ENCODE data around the gene GLI1. TPM values are rescaled to one million over a fixed set of nuclear protein-coding genes. Genes with fewer than 3 reads are reported as not detected.

The GLI1 gene
- total and polyA plus RNA-seq, 2 of the 13 experiments (the other 11 are each of a cell fraction or from before 2014, with no cell fraction given): 0.09 to 0.20 TPM

DNA sequence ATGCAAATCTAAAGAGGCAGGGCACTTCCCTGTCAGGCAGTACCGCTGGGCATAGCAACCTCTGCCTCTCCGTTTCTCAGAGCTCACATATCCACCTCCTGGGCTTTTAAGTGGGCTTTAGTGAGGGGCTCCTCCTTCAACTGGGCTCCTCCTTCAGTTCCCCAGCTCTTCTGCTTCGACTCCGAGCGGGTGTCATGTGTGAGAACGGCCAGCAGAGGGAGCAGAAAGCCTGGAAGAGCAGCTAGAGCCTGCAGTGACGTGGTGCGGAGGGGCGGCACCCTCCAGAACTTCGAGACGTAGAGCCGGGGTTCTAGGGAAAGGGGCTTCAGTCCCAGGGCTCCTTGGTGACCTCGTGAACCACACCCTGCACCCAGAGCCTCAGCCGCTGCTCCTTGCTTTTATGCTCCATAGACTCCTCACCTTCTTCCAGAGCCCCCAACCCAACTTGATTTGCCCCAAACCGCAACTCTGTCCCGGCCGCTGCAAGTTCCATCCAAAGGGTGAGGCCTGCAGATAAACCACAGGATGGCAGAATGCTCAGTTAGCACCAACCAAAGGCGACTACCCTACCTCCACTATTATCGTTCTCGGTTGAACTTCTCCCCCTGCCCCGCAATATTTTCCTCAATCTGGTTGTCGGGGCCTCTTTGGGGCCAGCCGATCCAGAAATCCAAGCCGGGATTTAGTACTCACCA lies 383 bp upstream of the GLI1 start (continued):
- TF ChIP-seq, protein P1, sequence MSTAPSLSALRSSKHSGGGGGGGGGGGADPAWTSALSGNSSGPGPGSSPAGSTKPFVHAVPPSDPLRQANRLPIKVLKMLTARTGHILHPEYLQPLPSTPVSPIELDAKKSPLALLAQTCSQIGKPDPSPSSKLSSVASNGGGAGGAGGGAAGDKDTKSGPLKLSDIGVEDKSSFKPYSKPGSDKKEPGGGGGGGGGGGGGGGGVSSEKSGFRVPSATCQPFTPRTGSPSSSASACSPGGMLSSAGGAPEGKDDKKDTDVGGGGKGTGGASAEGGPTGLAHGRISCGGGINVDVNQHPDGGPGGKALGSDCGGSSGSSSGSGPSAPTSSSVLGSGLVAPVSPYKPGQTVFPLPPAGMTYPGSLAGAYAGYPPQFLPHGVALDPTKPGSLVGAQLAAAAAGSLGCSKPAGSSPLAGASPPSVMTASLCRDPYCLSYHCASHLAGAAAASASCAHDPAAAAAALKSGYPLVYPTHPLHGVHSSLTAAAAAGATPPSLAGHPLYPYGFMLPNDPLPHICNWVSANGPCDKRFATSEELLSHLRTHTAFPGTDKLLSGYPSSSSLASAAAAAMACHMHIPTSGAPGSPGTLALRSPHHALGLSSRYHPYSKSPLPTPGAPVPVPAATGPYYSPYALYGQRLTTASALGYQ (CRISPR knock-in tag; IDR thresholded peaks at IDR 0.05): no peak
- TF ChIP-seq, protein P2, sequence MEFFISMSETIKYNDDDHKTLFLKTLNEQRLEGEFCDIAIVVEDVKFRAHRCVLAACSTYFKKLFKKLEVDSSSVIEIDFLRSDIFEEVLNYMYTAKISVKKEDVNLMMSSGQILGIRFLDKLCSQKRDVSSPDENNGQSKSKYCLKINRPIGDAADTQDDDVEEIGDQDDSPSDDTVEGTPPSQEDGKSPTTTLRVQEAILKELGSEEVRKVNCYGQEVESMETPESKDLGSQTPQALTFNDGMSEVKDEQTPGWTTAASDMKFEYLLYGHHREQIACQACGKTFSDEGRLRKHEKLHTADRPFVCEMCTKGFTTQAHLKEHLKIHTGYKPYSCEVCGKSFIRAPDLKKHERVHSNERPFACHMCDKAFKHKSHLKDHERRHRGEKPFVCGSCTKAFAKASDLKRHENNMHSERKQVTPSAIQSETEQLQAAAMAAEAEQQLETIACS (CRISPR knock-in tag; IDR thresholded peaks at IDR 0.05): no peak
- TF ChIP-seq MAZ (IDR thresholded peaks at IDR 0.05; ENCODE audit: borderline replicate concordance, low read depth, low read length) (no peak), MAZ (CRISPR knock-in tag; IDR thresholded peaks at IDR 0.05; ENCODE audit: low read depth) (peak; percentile 41; the same call in 1 of the 2 replicates), ZNF841 (CRISPR knock-in tag; IDR thresholded peaks at IDR 0.05; ENCODE audit: borderline replicate concordance) (no peak), NCOA1 (CRISPR knock-in tag; IDR thresholded peaks at IDR 0.05) (no peak), ARID2 (CRISPR knock-in tag; IDR thresholded peaks at IDR 0.05; ENCODE audit: borderline replicate concordance) (no peak), BORCS8-MEF2B (CRISPR knock-in tag; IDR thresholded peaks at IDR 0.05) (0 out of 2 replicates have a peak, but pooled peaks have one; percentile 2), SIN3A (IDR thresholded peaks at IDR 0.05; ENCODE audit: borderline replicate concordance, low read depth, low read length) (no peak), MBNL3 (CRISPR knock-in tag; conservative IDR thresholded peaks at IDR 0.05) (no peak), NPAS2 (CRISPR knock-in tag; IDR thresholded peaks at IDR 0.05; ENCODE audit: borderline replicate concordance) (no peak), MEF2D (CRISPR knock-in tag; IDR thresholded peaks at IDR 0.05) (no peak), SMARCC2 (IDR thresholded peaks at IDR 0.05) (no peak), MEIS1 (CRISPR knock-in tag; IDR thresholded peaks at IDR 0.05; ENCODE audit: borderline replicate concordance) (no peak), NR2C2 (CRISPR knock-in tag; IDR thresholded peaks at IDR 0.05; ENCODE audit: borderline replicate concordance) (no peak), ZFP90 (CRISPR knock-in tag; IDR thresholded peaks at IDR 0.05; ENCODE audit: borderline replicate concordance) (no peak), ZNF777 (CRISPR knock-in tag; IDR thresholded peaks at IDR 0.05) (peak; percentile 58; the same call in 1 of the 2 replicates), ZSCAN21 (CRISPR knock-in tag; IDR thresholded peaks at IDR 0.05; ENCODE audit: borderline replicate concordance) (no peak), ZNF614 (CRISPR knock-in tag; IDR thresholded peaks at IDR 0.05; ENCODE audit: borderline replicate concordance) (no peak), GFI1 (CRISPR knock-in tag; IDR thresholded peaks at IDR 0.05; ENCODE audit: borderline replicate concordance) (0 out of 2 replicates have a peak, but pooled peaks have one; percentile 43), SP2 (CRISPR knock-in tag; IDR thresholded peaks at IDR 0.05) (no peak)
- TF ChIP-seq, protein P3, sequence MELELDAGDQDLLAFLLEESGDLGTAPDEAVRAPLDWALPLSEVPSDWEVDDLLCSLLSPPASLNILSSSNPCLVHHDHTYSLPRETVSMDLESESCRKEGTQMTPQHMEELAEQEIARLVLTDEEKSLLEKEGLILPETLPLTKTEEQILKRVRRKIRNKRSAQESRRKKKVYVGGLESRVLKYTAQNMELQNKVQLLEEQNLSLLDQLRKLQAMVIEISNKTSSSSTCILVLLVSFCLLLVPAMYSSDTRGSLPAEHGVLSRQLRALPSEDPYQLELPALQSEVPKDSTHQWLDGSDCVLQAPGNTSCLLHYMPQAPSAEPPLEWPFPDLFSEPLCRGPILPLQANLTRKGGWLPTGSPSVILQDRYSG (CRISPR knock-in tag; IDR thresholded peaks at IDR 0.05): no peak
- TF ChIP-seq, protein P4, sequence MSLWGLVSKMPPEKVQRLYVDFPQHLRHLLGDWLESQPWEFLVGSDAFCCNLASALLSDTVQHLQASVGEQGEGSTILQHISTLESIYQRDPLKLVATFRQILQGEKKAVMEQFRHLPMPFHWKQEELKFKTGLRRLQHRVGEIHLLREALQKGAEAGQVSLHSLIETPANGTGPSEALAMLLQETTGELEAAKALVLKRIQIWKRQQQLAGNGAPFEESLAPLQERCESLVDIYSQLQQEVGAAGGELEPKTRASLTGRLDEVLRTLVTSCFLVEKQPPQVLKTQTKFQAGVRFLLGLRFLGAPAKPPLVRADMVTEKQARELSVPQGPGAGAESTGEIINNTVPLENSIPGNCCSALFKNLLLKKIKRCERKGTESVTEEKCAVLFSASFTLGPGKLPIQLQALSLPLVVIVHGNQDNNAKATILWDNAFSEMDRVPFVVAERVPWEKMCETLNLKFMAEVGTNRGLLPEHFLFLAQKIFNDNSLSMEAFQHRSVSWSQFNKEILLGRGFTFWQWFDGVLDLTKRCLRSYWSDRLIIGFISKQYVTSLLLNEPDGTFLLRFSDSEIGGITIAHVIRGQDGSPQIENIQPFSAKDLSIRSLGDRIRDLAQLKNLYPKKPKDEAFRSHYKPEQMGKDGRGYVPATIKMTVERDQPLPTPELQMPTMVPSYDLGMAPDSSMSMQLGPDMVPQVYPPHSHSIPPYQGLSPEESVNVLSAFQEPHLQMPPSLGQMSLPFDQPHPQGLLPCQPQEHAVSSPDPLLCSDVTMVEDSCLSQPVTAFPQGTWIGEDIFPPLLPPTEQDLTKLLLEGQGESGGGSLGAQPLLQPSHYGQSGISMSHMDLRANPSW (CRISPR knock-in tag; IDR thresholded peaks at IDR 0.05; ENCODE audit: borderline replicate concordance): peak; percentile 69; the same call in 1 of the 2 replicates

Measured in HepG2 (cell line).